ENCODE results near the gene KCNK18. TPM values are rescaled to one million over a fixed set of nuclear protein-coding genes. Genes with fewer than 3 reads are reported as not detected.

The KCNK18 gene
- total RNA-seq = not detected in 2 replicates

DNA sequence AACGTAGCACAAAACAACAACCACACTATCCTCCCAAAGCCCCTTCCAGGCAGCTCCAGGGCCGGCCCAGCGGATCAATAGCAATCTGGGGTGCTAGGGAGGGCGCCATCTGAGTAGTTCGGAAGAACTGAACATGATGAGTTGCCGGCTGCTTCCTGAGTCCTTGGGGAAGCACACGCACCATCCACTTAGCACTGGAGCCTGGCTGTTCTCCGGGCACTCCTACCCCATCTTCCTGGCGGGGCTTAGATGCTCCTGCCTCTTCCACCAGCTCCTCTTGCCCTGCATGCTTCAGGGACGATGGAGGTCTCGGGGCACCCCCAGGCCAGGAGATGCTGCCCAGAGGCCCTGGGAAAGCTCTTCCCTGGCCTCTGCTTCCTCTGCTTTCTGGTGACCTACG is at the start of gene KCNK18:
TSS of gene KCNK18 (plus strand) at position 301 of the 400 bp plus-strand sequence. CDS start at position 301, 0 bp downstream.
- DNase-seq = no peak
- intact Hi-C loops (cut with micrococcal nuclease) = no loop called here
- peaks cover 5% of the 10 kb centered on the region for H3K9me3 Mint-ChIP-seq
- TF ChIP-seq, protein P1, sequence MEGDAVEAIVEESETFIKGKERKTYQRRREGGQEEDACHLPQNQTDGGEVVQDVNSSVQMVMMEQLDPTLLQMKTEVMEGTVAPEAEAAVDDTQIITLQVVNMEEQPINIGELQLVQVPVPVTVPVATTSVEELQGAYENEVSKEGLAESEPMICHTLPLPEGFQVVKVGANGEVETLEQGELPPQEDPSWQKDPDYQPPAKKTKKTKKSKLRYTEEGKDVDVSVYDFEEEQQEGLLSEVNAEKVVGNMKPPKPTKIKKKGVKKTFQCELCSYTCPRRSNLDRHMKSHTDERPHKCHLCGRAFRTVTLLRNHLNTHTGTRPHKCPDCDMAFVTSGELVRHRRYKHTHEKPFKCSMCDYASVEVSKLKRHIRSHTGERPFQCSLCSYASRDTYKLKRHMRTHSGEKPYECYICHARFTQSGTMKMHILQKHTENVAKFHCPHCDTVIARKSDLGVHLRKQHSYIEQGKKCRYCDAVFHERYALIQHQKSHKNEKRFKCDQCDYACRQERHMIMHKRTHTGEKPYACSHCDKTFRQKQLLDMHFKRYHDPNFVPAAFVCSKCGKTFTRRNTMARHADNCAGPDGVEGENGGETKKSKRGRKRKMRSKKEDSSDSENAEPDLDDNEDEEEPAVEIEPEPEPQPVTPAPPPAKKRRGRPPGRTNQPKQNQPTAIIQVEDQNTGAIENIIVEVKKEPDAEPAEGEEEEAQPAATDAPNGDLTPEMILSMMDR (IDR thresholded peaks at IDR 0.05) = no peak
- POLR2A ChIA-PET = no interaction called here
- ATAC-seq (ENCODE audit: low read depth) = no peak
- no peak within 1 kb of the TSS for H3K27ac Mint-ChIP-seq
- H3K4me1 Mint-ChIP-seq = no peaks in the 10 kb centered on the region
- CTCF ChIA-PET = no interaction called here
- no peak within 1 kb of the TSS for H3K4me3 Mint-ChIP-seq
- peaks cover 5% of the 10 kb centered on the region for H3K27me3 Mint-ChIP-seq
- H3K36me3 Mint-ChIP-seq (ENCODE audit: low read depth) = no peaks in the 10 kb centered on the region

DNA sequence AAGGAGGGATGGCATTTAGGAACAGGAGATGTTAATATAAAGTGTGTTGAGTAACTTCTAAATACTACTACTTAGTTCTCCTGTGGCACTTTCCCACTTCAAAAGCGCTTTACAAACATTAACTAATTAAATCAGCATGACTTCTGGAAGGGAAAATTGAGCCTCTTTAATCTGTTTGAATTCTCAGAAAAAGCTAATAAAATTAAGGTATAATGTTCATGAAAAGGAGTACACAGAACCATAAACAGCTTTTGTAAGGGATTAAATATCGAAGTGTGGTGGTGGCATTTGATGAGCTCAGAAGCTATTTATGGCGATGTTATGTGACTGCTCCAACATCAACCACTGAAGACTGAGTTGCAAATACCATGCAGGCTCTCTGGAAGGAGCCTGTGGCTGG is 49.0 kb upstream of the KCNK18 start:
- Mint-ChIP-seq H3K36me3 (ENCODE audit: low read depth) (no peaks in the 10 kb centered on the region), H3K9me3 (no peaks in the 10 kb centered on the region), H3K4me1 (no peaks in the 10 kb centered on the region), H3K4me3 (no peak overlapping the region), H3K27me3 (peaks cover 21% of the 10 kb centered on the region), H3K27ac (no peak overlapping the region)
- no peak for DNase-seq
- ChIA-PET POLR2A (interaction anchor here (0.6 kb wide), 1 partner anchor 34 kb away, joined by 5 read pairs; no protein-coding TSS in a partner anchor), CTCF (interaction anchor here (1.1 kb wide), 1 partner anchor 27 kb away, joined by 3 read pairs; no protein-coding TSS in a partner anchor)
- ATAC-seq (ENCODE audit: low read depth) = no peak
- intact Hi-C loops (cut with micrococcal nuclease) = no loop called here
- TF ChIP-seq, protein P1 (IDR thresholded peaks at IDR 0.05) = no peak

DNA sequence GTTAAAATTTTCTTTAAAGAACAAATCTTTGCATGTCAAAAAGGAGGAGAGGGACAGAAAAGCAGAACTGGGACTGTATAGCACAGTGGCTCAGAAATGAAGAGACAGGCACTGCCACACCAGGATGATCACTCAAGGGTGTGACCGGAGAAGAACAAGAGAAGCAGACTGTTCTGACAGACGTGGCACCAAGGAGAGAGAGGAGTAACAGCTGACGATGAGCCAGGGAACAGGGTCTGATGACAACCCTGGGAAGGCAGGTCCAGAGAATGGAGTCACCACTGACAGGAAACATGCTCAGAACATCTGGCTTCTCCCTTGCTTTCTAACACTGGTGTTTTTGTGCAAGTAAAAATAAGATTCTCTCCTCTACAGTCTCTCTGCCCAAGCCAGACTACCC is 44.6 kb upstream of the KCNK18 start:
- TF ChIP-seq, protein P1 (IDR thresholded peaks at IDR 0.05) = no peak
- ATAC-seq (ENCODE audit: low read depth) (no peak), DNase-seq (no peak)
- CTCF ChIA-PET = no interaction called here
- H3K36me3 Mint-ChIP-seq (ENCODE audit: low read depth) = no peaks in the 10 kb centered on the region
- H3K4me3 Mint-ChIP-seq = no peak overlapping the region
- intact Hi-C loops (cut with micrococcal nuclease) = no loop called here
- no peak overlapping the region for H3K27ac Mint-ChIP-seq
- H3K27me3 Mint-ChIP-seq = peaks cover 35% of the 10 kb centered on the region
- POLR2A ChIA-PET = no interaction called here
- no peaks in the 10 kb centered on the region for H3K9me3 Mint-ChIP-seq
- H3K4me1 Mint-ChIP-seq = no peaks in the 10 kb centered on the region

DNA sequence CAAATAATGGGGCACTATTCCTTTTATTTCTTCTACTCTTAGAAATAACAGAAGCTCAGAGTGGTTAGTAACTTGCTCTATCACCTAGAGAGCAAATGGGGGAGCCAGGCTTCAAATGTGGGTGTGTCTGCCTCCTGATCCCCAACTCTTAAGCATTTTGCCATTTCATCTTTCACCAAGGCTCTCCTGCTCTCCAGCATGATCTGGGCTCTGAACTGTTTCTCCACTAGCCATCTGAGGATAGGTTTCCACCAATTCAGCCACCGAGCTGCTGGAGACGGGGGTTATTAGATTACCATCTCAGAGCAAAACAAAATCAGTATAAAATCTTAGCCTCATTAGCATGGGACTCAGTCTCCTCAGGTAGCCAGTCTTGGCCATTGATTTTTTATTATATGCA is 39.0 kb upstream of the KCNK18 start:
- Mint-ChIP-seq H3K9me3 (no peaks in the 10 kb centered on the region), H3K36me3 (ENCODE audit: low read depth) (no peaks in the 10 kb centered on the region), H3K4me3 (no peak overlapping the region), H3K27me3 (peaks cover 59% of the 10 kb centered on the region), H3K4me1 (peaks cover 7% of the 10 kb centered on the region), H3K27ac (no peak overlapping the region)
- ATAC-seq (ENCODE audit: low read depth) (no peak), DNase-seq (no peak)
- TF ChIP-seq, protein P1 (IDR thresholded peaks at IDR 0.05) = no peak
- ChIA-PET POLR2A (no interaction called here), CTCF (interaction anchor here (1.3 kb wide), 1 partner anchor 17 kb away, joined by 4 read pairs; no protein-coding TSS in a partner anchor)
- intact Hi-C loops (cut with micrococcal nuclease) = no loop called here

DNA sequence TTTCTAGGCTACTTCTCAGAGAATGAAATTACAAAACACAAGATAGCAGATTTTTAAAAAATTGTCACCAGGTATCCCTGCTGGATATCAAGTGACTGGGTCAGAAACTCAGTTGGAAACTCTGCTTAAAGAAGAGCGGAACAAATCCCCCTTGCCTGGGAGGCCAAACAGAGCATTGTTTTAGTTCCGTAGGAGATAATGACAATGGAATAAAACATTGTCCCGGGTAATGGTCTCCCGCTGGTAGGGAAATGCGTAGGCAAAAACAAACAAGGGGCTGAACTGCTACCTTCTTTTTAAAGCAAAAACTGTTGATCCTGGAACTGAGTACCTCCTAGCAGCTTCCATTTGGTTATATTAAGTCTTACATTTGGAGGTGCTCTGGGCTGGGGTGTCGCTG is 37.9 kb upstream of the KCNK18 start:
- no peaks in the 10 kb centered on the region for H3K36me3 Mint-ChIP-seq (ENCODE audit: low read depth)
- peaks cover 9% of the 10 kb centered on the region for H3K4me1 Mint-ChIP-seq
- ATAC-seq (ENCODE audit: low read depth) (no peak), DNase-seq (no peak)
- H3K27me3 Mint-ChIP-seq = peaks cover 57% of the 10 kb centered on the region
- POLR2A ChIA-PET = no interaction called here
- intact Hi-C loops (cut with micrococcal nuclease) = no loop called here
- no peak overlapping the region for H3K27ac Mint-ChIP-seq
- TF ChIP-seq, protein P1 (IDR thresholded peaks at IDR 0.05) = no peak
- no peak overlapping the region for H3K4me3 Mint-ChIP-seq
- CTCF ChIA-PET = interaction anchor here (0.9 kb wide), 1 partner anchor 9 kb away, joined by 3 read pairs; no protein-coding TSS in a partner anchor
- no peaks in the 10 kb centered on the region for H3K9me3 Mint-ChIP-seq
